Sigmoid colon (tissue), 4 donors: ENCODE data around the gene SLAMF6.
"Not testable (repeated sequence)": the region's sequence is repeated elsewhere in the genome, so short reads cannot be mapped to it uniquely, and the experiment has no call there.

Experiments used
- CTCF ChIP-seq, 4 experiments: fragments of 450-650 bp in 3 of 4; fragments of 200-600 bp in 1 of 4; IDR thresholded peaks; one replicate each; pipeline ENCODE4 v1.5.1; 2016 to 2019; ENCODE audit warnings: antibody characterized with exemption in 4 of 4, mild to moderate bottlenecking in 3 of 4, moderate library complexity in 2 of 4
- EP300 ChIP-seq, 4 donors: sonication (generic); formaldehyde crosslinking; IDR thresholded peaks; one replicate each; pipeline ENCODE4 v1.6.1; 2017; ENCODE audit warnings: antibody characterized with exemption in 4 of 4
- POLR2A ChIP-seq, 2 donors: fragments of 450-650 bp; IDR thresholded peaks; one replicate each; pipeline ENCODE4 v1.6.1; 2016; ENCODE audit warnings: antibody characterized with exemption in 2 of 2, mild to moderate bottlenecking in 2 of 2, moderate library complexity in 2 of 2
- POLR2AphosphoS5 ChIP-seq, 4 donors: sonication (generic); formaldehyde crosslinking; IDR thresholded peaks; one replicate each; pipeline ENCODE4 v1.6.1; 2017; ENCODE audit warnings: antibody characterized with exemption in 4 of 4

GRCh38 chr1:160529401-160529952 lies 6.4 kb upstream of the SLAMF6 start:
- not testable (repeated sequence) for TF ChIP-seq CTCF, POLR2A, POLR2AphosphoS5, EP300 (IDR thresholded peaks at IDR 0.05)
